Middle frontal gyrus (tissue), 1 donor: ENCODE measurements around the gene PI16.
A peak's percentile ranks its signal among the peaks of the same experiment; 100 is the strongest.

Experiments used
- DNase-seq: peaks from one replicate; pipeline ENCODE4 v3.0.0-alpha.2; 2015; ENCODE audit warnings: low spot score; ENCODE audit errors: extremely low spot score

Gene PI16

DNA sequence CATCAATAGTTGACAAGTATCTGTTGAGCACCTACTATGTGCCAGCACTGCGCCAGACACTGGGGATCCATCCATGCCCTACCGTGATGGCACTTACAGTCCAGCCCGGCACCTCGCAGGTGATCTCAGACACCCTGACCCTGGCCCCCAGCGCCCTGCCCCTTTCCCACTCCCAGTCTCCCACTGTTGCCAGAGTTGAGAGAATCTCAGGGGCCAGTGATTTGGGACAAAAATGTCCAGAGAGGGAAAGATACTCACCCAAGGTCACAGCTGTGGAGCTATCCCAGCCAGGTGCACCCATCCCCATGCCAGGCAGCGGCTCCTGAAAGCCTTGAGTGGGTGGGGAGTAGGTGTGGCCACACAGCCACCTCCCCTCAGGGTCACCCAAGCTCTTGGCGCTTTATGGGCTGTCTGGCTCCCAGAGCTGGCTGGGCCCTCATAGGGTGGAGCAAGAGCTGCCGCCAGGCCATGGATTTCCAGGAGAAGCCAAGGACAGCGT, 3.3 kb downstream of the PI16 start:
- DNase-seq: no peak

DNA sequence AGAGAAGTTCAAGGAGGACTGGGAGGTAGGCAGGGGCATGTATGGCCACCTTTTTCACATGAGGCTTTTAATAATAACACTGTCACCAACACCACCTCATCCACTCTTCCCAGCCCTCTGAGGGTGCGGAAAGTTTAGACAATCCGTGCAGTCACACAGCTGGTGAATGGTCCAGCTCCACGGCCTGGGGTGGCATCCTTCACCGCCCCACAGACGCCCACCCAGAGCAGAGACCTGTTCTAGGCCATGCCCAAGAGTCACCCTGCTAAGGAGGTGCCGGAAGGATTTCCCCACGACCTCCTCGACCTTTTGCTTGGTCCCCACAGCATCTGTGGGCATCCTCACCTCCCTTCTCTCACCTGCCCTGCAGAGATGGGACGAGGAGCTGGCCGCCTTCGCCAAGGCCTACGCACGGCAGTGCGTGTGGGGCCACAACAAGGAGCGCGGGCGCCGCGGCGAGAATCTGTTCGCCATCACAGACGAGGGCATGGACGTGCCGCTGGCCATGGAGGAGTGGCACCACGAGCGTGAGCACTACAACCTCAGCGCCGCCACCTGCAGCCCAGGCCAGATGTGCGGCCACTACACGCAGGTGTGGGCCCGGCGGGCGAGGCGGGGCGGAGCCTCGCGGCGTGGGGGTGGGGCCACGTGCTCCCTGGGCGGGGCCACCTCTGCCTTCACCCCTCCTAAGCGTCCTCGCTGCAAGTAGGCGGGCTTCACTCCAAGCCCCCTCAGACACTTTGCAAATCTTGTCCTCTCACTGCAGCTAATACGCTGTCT, 4.4 kb downstream of the PI16 start:
- no peak for DNase-seq

DNA sequence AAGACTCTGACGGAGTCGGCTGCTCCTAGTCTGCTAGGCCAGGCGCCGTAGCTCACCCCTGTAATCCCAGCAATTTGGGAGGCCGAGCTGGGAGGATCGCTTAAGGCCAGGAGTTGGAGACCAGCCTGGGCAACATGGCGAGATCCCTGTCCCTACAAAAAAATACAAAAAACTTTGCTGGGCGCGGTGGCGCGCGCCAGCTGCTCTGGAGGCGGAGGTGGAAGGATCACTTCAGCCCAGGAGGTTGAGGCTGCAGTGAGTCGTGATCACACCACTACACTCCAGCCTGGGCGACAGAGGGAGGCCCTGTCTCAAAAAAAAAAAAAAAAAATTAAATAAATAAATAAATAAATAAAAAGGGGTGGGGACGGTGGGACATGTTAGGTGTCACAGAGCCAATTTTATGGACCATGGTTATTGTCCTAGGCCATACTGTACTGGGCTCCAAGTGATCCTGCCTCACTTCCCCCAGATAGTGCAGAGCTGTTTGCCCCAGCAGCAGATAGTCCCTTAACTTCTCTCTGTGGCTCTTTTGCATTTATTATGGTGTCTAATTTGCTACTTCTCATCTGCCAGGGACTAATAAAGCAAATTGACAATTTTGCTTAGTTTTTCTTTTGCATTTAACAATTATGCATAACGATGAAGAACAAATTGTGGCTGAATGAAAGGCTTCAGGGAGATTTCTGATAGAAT, 5.2 kb downstream of the PI16 start:
- DNase-seq: no peak

DNA sequence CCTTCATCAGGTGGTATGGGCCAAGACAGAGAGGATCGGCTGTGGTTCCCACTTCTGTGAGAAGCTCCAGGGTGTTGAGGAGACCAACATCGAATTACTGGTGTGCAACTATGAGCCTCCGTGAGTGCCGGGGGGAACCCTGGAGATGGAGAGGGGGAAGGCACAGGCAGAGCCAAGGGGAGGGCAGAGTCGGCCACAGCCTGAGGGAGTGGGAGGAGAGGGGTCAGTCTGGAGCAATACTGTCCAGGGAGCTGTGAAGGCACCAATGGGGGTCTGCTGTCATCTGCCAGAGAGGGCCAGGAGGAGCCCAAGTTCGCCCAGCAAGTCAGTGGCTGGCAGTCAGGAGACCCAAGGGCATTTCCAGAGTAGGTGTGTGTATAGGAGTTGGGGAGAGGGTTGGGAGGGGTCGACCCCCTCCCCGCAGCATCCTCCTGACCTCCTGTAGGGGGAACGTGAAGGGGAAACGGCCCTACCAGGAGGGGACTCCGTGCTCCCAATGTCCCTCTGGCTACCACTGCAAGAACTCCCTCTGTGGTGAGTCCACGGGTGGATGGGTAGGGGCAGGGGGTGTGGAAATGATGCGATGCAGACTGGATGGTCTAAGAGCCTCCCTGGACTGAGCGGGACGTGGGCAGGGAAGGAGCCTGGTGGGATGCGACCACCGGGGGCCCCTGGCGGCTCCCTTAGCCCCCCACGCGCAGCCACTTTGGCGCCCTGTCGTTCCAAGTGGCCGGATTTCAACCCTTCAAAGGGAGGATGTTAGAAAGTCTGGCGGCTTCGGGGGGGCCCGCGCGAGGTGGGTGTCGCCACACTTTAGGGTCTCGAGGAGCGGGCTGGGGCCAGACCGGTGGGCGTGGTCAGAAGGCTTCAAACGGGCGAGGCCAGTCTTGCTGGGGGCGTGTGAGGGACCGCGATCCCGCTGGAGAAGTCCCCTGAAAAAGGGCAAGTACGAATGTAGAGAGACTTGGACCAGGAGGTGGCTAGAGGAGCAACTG, 7.2 kb downstream of the PI16 start:
- no peak for DNase-seq

DNA sequence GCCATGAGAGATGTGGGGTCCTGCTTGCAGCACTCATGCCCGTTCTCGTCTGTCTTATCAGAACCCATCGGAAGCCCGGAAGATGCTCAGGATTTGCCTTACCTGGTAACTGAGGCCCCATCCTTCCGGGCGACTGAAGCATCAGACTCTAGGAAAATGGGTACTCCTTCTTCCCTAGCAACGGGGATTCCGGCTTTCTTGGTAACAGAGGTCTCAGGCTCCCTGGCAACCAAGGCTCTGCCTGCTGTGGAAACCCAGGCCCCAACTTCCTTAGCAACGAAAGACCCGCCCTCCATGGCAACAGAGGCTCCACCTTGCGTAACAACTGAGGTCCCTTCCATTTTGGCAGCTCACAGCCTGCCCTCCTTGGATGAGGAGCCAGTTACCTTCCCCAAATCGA, 8.3 kb downstream of the PI16 start:
- peak; percentile 13 for DNase-seq

DNA sequence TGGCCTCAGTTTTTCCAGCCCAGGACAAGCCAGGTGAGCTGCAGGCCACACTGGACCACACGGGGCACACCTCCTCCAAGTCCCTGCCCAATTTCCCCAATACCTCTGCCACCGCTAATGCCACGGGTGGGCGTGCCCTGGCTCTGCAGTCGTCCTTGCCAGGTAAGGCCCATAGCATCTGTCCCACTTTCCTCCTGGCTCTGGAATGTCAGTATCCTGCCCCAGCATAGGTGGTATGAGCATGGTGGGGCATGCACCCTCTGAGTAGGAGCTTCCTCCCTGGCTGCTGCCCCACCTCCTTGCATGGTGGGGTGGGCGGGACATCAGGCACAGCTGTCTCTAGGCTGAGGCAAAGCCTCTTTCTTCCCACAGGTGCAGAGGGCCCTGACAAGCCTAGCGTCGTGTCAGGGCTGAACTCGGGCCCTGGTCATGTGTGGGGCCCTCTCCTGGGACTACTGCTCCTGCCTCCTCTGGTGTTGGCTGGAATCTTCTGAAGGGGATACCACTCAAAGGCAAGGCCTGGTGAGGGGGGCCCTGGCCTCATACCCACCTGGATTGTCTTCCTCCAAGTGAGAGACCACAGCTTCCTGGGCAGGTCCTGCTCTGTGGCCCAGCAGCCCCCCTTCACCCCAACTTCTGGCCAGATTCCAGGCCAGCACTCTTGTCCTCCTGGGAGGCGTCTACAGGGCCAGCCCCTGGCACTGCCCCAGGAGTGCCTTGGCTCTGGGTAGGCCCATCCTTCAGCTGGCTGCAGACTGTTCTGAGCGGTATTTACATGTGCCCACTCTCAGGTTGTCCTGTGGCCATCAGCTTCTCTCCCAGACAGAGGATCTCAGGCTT, 9.1 kb downstream of the PI16 start:
- no peak for DNase-seq

DNA sequence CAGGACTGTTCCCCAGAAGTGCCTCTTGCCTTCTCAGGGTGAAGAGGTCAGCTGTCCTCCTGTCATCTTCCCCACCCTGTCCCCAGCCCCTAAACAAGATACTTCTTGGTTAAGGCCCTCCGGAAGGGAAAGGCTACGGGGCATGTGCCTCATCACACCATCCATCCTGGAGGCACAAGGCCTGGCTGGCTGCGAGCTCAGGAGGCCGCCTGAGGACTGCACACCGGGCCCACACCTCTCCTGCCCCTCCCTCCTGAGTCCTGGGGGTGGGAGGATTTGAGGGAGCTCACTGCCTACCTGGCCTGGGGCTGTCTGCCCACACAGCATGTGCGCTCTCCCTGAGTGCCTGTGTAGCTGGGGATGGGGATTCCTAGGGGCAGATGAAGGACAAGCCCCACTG, 9.8 kb downstream of the PI16 start:
- DNase-seq: no peak

DNA sequence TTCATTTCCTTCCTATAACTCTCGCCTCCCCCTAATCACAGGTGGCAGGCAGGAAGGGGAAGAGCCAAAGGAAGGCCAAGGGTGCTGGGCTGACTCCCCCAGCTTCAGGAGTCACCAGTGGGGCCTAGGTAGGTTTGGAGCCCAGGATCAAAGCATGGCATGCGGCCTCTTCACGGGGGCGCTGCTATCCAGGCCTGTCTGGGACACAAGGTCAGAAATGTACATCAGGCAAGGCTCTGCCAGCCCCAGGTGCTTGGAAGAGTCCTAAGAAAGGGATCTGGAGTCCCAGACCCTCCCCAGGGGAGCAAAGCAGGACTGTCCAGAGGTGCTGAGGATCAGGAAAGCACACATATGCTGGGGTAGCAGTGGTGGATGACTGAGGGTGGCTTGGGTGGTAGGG, 10.4 kb downstream of the PI16 start:
- DNase-seq: no peak

DNA sequence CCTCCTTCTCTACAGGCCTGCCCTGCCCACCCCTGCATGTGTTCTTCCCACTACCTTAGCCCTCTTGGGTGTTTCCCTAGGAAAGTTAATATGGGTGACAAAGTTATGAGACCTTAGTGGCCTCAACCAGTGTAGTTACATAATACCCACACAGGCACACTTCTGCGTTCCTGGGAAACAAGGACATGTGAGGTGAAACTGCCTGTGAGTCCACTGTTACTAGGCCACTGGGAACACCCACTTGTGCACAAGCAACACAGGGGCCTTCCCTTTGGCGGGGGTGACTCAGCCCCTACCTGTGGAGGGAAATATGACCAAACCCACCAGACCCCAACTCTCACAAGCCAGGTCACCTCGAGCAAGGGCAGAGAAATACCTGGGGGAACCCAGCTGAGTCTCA, 12.8 kb downstream of the PI16 start:
- DNase-seq: no peak

DNA sequence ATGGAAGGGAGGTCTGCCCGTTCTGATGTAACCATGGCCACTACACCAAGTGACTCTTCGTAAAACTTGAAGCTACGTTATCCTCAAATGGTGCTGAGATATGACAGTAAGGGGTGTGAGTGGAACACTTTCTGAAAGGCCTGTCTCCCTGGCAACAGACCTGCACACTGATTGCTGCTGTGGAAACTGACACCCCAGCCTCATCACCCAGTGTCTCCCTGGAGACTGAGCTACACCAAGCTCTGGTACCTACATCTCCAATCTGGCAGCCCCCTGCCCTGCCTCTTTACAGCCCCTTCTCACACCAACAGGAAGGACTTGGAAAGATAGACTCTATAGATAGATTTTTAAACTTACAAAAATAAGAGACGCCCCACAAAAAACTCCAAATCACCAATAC, 13.2 kb downstream of the PI16 start:
- DNase-seq: no peak

DNA sequence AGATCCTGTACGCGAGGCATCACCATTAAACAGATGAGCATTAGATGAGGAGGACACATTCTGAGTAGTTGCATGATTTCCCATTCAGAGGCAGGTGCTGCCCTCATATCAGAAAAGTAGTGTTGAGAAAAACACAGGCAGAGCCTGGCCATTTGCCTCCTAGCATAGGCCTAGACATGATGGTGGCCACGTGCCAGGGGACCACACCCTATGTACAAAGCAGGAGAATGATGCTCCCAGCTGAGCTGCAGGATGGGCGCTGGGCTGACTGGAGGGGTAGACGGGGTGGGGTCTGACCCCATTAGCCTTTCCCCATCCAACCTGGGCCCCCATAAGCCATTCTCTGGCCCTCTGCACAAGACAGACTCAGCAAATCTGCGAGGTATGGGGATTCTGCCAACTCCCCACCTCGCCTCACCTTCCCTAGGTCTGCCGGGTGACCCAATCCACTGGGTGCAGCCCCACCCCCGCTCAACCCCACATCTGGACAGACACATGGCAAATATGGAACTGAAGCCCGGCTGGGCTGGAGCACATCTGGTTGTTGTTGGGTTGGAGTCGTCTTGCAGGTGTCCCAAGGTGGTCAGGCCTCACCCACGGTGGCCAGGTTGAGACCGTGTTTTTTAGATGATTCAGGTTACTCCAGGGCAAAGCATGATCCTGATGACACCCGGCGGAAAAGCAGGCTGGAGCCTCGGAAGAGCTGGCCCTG, 13.9 kb downstream of the PI16 start:
- DNase-seq: no peak

DNA sequence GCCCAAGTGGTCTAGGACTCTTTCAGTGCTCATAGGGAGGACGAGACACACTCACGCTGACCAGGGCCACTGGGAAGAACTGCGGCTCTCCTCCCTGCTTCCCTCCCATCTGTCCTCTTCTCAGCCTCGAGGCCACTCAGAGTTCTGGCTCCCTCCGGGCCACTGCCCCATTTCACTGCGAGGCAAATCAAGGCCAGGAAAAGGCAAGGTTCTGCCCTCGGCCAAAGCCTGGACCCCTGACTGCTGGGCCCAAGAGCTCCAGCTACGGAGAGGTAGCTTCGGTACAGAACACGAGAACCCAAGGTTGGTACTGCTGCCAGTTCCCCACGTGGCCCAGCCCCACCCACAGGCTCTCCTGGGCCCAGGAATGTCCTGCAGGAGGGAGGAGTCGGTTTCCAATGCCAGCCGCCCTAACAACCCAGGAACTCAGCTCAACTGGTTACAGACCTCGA, 14.7 kb downstream of the PI16 start:
- DNase-seq: no peak

DNA sequence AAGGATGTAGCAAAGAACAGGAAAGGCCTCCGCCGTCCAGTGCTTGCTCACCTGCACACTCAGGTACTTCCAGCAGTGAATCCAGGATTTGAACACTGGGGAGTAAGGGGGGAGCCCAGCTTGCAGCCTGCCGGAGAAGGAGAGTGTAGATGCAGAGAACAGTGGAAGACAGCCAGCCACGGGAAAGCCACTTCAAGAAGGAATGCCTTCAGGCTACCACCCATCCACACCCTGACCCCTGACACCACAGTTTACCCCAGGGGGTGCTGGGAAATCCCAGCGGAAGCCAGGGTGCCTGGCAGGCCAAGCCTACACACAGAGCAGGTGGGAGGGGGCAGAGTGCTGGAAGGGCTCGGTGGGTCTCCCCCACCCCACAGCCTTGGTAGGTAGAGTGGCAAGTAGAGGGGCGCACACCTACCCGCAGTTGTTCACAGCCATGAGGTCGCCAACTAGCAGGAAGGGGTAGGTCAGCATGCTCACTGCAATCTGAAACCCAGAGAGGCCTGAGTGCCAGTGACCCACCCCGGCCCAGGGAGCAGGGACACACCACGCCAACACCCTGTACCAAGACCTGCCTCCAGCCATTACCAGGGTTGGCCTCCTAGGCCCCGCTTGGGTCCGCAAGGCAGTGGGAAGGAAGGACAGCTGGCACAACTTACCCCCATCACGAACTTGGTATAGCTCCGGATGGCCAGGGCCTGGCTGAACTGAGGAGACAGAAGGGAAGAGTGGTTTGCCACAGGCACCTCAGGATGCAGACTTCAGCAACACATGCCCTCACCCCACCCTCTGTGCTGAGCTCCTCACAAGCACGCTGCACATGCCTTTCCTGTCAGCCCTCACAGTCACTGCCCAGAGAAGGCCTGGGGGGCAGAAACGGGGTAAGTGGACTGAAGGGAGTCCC, 15.7 kb downstream of the PI16 start:
- no peak for DNase-seq

DNA sequence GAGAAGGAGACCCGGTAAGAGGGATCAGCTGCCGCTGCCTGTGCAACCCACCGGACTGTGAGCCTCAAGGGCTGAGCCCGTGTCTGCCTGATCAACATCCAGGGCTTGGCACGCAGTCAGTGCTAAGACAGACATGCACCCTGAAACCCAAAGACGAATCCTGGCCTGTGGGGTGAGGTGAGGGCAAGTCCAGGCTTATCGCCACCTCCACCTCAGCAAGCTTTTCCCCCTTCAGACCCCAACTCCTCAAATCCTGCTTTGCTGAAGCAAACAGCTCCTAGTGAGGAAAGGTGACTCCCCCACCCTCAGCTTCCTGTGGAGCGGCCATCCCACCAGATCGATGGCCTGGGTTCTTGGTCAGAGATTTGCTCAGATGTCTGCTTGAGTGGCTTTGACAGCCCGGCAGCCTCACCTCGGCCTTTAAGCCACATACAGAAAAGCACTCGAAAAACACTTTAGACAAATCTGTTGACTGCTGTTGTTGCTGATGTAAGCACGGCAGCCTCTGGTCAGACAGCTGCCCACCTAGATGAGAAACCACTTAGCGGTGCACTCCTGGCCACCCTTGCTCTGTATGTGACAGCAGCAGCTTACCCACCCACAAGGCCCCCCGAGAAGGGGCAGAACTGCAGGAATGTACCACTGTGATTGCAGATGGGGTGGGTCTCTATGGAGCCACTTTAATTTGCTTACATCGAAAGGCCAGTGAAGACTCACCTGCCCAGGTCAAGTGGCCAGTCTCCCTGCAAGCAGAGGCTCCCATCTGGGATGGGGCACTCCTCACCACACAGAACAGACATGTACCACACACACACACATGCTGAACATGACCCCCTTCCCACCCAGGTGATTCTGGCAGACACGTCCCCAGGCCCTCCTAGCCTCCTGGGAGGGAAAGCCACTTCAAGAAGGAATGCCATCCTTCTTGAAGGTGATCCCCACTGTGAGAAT, 16.6 kb downstream of the PI16 start:
- DNase-seq: no peak

DNA sequence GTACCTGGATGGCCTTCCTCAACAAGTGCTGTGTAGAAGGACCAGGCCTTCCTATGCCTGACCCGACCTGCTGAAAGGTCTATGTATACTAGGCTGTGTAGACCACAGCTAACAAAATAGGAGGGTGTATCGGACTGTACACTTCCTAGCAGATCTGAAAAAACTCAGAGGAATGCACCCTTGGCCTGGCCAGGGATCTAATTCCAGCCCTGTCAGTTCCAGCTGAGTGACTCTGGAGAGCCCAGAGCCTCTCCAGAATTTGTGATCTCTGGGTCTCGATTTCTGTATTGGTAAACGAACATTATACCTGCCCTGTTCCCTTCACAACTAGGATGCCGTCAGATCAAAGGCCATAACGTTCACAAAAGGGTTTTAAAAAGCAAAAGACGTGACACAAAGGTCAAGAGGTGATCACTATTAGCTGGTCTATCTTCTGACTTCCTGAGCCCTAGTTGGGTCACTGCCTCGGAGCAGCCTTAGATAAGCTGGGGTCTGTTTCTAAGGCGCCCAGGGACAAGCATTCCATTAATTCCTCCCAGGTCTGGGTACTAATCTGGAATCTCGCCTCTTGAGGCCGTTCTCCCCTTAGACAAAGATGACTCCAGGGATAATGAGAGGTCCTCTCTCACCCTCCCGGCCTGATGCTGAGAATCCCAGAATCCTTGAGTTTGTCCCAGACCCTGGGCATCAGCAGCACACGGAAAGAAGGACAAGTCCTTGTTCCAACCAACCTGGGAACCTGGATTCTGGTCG, 17.6 kb downstream of the PI16 start:
- no peak for DNase-seq

DNA sequence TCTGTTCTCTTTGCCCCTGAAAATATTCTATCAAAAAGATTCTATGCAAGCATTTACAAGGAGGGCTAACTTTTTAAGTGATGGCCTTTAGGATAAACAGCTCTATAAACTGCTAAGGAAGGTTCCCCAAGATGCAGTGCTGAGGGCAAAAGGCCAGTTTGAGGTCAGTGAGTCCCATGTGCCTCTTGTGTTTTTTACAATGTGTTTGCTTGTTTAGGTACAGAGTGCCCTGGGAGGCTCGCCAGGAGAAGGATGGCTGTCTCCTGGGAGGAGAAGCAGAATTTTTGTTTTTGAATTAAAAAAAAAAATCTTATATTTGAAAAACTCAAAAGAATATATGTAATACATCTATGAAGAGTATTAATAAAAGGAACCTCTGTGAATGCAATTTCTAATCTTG, 18.7 kb downstream of the PI16 start:
- no peak for DNase-seq

DNA sequence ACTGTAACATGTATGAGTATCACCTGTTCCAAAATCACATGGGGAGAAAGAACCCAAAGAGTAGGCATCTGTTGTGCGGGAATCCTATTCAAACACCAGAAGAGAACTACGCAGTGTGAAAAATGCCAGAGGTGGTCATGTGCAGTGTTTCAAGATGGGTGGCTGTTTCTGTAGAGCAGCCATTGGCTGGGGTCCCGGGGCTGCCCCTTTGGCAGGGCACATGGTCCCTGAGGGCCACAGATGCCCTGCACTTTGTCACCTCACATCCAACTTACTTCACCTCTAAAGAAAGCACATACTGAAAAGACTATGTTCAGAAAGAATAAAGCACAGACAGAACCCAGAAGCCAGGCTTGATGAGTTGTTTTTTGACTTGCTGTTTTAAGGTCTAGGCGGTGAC, 19.1 kb downstream of the PI16 start:
- DNase-seq: no peak
